Endothelial cell (in vitro differentiated cells): ENCODE data around the gene TRHDE. TPM values are rescaled to one million over a fixed set of nuclear protein-coding genes. Genes with fewer than 3 reads are reported as not detected.

ENCODE experiments used
- DNase-seq: peaks from one replicate; pipeline ENCODE4 v3.0.0; 2021; ENCODE audit warnings: low spot score
- H3K27ac Mint-ChIP-seq: one replicate; pipeline ENCODE4 v1.8.0; 2021; ENCODE audit warnings: mixed read lengths, inconsistent platforms; ENCODE audit not compliant: unreplicated experiment
- H3K27me3 Mint-ChIP-seq: one replicate; pipeline ENCODE4 v1.8.0; 2021; ENCODE audit warnings: mild to moderate bottlenecking, moderate library complexity, mixed read lengths, inconsistent platforms; ENCODE audit not compliant: unreplicated experiment
- H3K36me3 Mint-ChIP-seq: one replicate; pipeline ENCODE4 v1.8.0; 2021; ENCODE audit warnings: mild to moderate bottlenecking, low read depth, mixed read lengths, inconsistent platforms; ENCODE audit not compliant: unreplicated experiment
- H3K4me1 Mint-ChIP-seq: one replicate; pipeline ENCODE4 v1.8.0; 2021; ENCODE audit warnings: mild to moderate bottlenecking, mixed read lengths, inconsistent platforms; ENCODE audit not compliant: unreplicated experiment
- H3K4me3 Mint-ChIP-seq: one replicate; pipeline ENCODE4 v1.8.0; 2021; ENCODE audit warnings: mild to moderate bottlenecking, mixed read lengths, inconsistent platforms; ENCODE audit not compliant: unreplicated experiment
- H3K9me3 Mint-ChIP-seq: one replicate; pipeline ENCODE4 v1.8.0; 2021; ENCODE audit warnings: mixed read lengths, inconsistent platforms; ENCODE audit not compliant: unreplicated experiment
- CTCF ChIP-seq: fragments of 200-600 bp; sonication (generic); IDR thresholded peaks from one replicate; pipeline ENCODE4 v1.5.0; 2021; ENCODE audit warnings: antibody characterized with exemption; ENCODE audit not compliant: unreplicated experiment
- total RNA-seq: library from RNA; stranded (reverse); fragmentation: NEBNext Ultra II Directional; extraction: Animal tissue kit (Norgen Biotek cat#: 25700); gene quantifications from one replicate; pipeline ENCODE4 v1.2.1, GENCODE V29; 2021; ENCODE audit not compliant: unreplicated experiment

The TRHDE gene
- total RNA-seq, 1 donor from 2014 or later, result 0.54 TPM

DNA sequence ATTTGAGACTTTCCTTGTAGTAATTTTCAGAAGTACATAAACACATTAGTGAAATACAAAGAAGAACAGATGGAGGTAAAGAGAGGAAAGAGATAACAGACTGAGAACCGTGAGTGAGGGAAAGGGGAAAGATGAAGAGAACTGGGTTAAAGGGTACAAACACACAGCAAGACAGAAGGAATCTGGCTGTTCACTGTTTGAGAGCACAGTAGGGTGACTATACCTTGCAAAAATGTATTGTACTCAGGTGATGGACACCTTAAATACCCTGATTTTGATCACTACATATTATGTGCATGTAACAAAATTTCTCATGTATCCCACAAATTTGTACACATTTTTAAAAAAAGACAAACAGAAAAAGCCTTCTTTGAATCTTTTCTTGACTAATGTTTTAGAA lies 2.7 kb upstream of the TRHDE start:
- H3K27me3 Mint-ChIP-seq, result peaks cover 19% of the 10 kb centered on the region
- no peaks in the 10 kb centered on the region for H3K36me3 Mint-ChIP-seq
- no peak overlapping the region for H3K4me3 Mint-ChIP-seq
- no peak for TF ChIP-seq CTCF
- no peaks in the 10 kb centered on the region for H3K4me1 Mint-ChIP-seq
- H3K9me3 Mint-ChIP-seq, result no peaks in the 10 kb centered on the region
- DNase-seq, result no peak
- no peak overlapping the region for H3K27ac Mint-ChIP-seq

DNA sequence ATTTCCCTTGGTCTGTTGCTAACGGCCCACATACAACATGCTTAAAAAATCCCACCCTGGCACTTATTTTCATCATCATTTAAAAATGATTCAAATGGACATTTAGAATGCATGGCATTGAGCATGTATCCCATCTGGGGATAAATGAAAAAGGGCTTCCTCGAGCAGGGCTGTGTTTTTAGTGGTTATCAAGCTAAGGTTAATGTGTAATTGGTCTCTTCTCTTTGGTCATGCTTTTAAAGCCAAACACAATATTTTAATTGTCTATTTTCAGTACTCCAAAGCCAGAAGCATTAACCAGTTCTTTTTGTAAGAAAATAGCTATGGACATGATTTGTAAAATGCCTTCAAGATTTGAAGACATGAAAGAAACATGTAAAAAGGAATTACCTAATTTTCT lies 1.9 kb upstream of the TRHDE start:
- H3K27ac Mint-ChIP-seq, result no peak overlapping the region
- no peak for DNase-seq
- H3K9me3 Mint-ChIP-seq, result no peaks in the 10 kb centered on the region
- H3K4me3 Mint-ChIP-seq, result no peak overlapping the region
- H3K27me3 Mint-ChIP-seq, result peaks cover 20% of the 10 kb centered on the region
- TF ChIP-seq CTCF, result no peak
- H3K36me3 Mint-ChIP-seq, result no peaks in the 10 kb centered on the region
- no peaks in the 10 kb centered on the region for H3K4me1 Mint-ChIP-seq

- H3K27ac Mint-ChIP-seq, result no peak overlapping the region
- no peaks in the 10 kb centered on the region for H3K9me3 Mint-ChIP-seq
- DNase-seq, result no peak
- H3K27me3 Mint-ChIP-seq, result peaks cover 20% of the 10 kb centered on the region
- no peaks in the 10 kb centered on the region for H3K36me3 Mint-ChIP-seq
- TF ChIP-seq CTCF, result no peak
- H3K4me3 Mint-ChIP-seq, result peak overlapping the region; percentile 91
- H3K4me1 Mint-ChIP-seq, result no peaks in the 10 kb centered on the region
These were observed 1.2 kb upstream of the TRHDE start for GRCh38 chr12:72270961-72271360.

DNA sequence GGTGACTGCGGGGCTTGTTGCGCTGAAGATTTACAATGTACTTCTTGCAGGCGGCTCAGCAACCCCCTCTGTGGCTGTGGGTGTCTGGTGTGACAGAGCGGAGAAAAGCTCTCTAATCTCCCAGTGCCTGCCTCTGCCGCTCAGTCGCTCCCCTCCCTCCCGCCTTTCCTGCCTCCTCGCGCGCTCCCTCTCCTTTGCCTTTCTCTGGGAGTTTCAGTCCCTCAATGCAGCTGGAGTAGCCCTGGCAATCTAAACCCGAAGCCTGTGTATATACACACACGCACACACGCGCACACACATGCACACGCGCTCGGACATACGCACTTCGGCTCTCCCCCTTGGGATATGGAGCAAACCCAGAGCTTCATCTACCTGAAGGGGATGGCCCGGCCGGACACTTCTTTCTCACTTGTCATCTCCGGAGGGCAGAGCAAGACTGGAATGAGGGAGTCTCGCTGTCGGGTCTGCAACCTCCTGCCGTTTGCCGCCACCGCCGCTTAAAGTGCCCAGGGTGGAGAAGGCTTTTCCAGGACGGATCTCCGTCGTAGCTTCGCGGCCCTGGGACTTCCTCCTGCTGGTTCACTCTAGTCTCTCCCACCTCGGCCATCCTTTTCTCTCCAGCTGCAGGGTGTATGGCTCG lies 599 bp upstream of the TRHDE start:
- DNase-seq, result peak; percentile 56
- Mint-ChIP-seq H3K36me3 (no peaks in the 10 kb centered on the region), H3K9me3 (no peaks in the 10 kb centered on the region), H3K27me3 (peaks cover 20% of the 10 kb centered on the region), H3K4me1 (no peaks in the 10 kb centered on the region), H3K4me3 (peak overlapping the region; percentile 91), H3K27ac (no peak overlapping the region)
- TF ChIP-seq CTCF, result no peak

- H3K36me3 Mint-ChIP-seq, result no peaks in the 10 kb centered on the region
- H3K27me3 Mint-ChIP-seq, result peaks cover 20% of the 10 kb centered on the region
- no peaks in the 10 kb centered on the region for H3K4me1 Mint-ChIP-seq
- H3K4me3 Mint-ChIP-seq, result no peak overlapping the region
- no peaks in the 10 kb centered on the region for H3K9me3 Mint-ChIP-seq
- no peak overlapping the region for H3K27ac Mint-ChIP-seq
- TF ChIP-seq CTCF, result no peak
- DNase-seq, result peak; percentile 24
These were observed 745 bp downstream of the TRHDE start for GRCh38 chr12:72272731-72273498.
